ENCODE data around the gene JPH3. TPM values are rescaled to one million over a fixed set of nuclear protein-coding genes. Genes with fewer than 3 reads are reported as not detected.

The JPH3 gene
- total RNA-seq, 1 donor from 2014 or later: 0.29 TPM

- Histone ChIP-seq H3K4me3 (no peak overlapping the region), H3K4me1 (no peaks in the 10 kb centered on the region), H3K27ac (no peak overlapping the region), H3K27me3 (no peaks in the 10 kb centered on the region), H3K36me3 (peaks cover 39% of the 10 kb centered on the region), H3K9me3 (no peaks in the 10 kb centered on the region)
- no peak for TF ChIP-seq CTCF (IDR thresholded peaks at IDR 0.05)
- ATAC-seq (peak; percentile 42), DNase-seq (no peak)
- intact Hi-C loops (cut with DNase I): no loop called here
Observed at GRCh38 chr16:87729266-87729954, 127.1 kb downstream of the JPH3 start.

- H3K4me1 ChIP-seq: no peaks in the 10 kb centered on the region
- H3K36me3 ChIP-seq: peaks cover 50% of the 10 kb centered on the region
- intact Hi-C loops (cut with DNase I): no loop called here
- no peak for DNase-seq
- H3K4me3 ChIP-seq: no peak overlapping the region
- no peak overlapping the region for H3K27ac ChIP-seq
- no peak for ATAC-seq
- TF ChIP-seq CTCF (IDR thresholded peaks at IDR 0.05): no peak
- no peaks in the 10 kb centered on the region for H3K9me3 ChIP-seq
- no peaks in the 10 kb centered on the region for H3K27me3 ChIP-seq
Observed at GRCh38 chr16:87731607-87732006, 129.3 kb downstream of the JPH3 start.

GRCh38 chr16:87733190-87733589 lies 130.9 kb downstream of the JPH3 start:
- H3K4me1 ChIP-seq: no peaks in the 10 kb centered on the region
- intact Hi-C loops (cut with DNase I): no loop called here
- H3K27me3 ChIP-seq: no peaks in the 10 kb centered on the region
- ATAC-seq (peak; percentile 31), DNase-seq (no peak)
- no peaks in the 10 kb centered on the region for H3K9me3 ChIP-seq
- H3K4me3 ChIP-seq: no peak overlapping the region
- TF ChIP-seq CTCF (IDR thresholded peaks at IDR 0.05): no peak
- H3K36me3 ChIP-seq: peaks cover 42% of the 10 kb centered on the region
- no peak overlapping the region for H3K27ac ChIP-seq

GRCh38 chr16:87734644-87735043 lies 132.3 kb downstream of the JPH3 start:
- Histone ChIP-seq H3K4me1 (no peaks in the 10 kb centered on the region), H3K9me3 (no peaks in the 10 kb centered on the region), H3K4me3 (no peak overlapping the region), H3K27ac (no peak overlapping the region), H3K36me3 (peaks cover 27% of the 10 kb centered on the region), H3K27me3 (no peaks in the 10 kb centered on the region)
- intact Hi-C loops (cut with DNase I): no loop called here
- DNase-seq (no peak), ATAC-seq (no peak)
- no peak for TF ChIP-seq CTCF (IDR thresholded peaks at IDR 0.05)

GRCh38 chr16:87735270-87736007 lies 133.1 kb downstream of the JPH3 start:
- H3K4me1 ChIP-seq: no peaks in the 10 kb centered on the region
- no peak for DNase-seq
- peaks cover 19% of the 10 kb centered on the region for H3K36me3 ChIP-seq
- no peak overlapping the region for H3K27ac ChIP-seq
- no peak for ATAC-seq
- TF ChIP-seq CTCF (IDR thresholded peaks at IDR 0.05): no peak
- no peaks in the 10 kb centered on the region for H3K27me3 ChIP-seq
- no peak overlapping the region for H3K4me3 ChIP-seq
- intact Hi-C loops (cut with DNase I): no loop called here
- H3K9me3 ChIP-seq: no peaks in the 10 kb centered on the region
